Fibroblast of lung (primary cell): ENCODE results near the gene ACCS. TPM values are rescaled to one million over a fixed set of nuclear protein-coding genes. Genes with fewer than 3 reads are reported as not detected.

ENCODE experiments used
- DNase-seq, 2 donors: peaks; one replicate each; pipeline versions ENCODE4 v3.0.0 to v3.0.0-alpha.2; 2010; ENCODE audit warnings: low read depth in 2 of 2
- H2AFZ ChIP-seq: 2 replicates; pipeline ENCODE4 v1.5.1; 2012; ENCODE audit warnings: low read length, control low read depth, inconsistent platforms
- H3K27ac ChIP-seq: 2 replicates; pipeline ENCODE4 v1.5.1; 2011; ENCODE audit warnings: low read length, control low read depth; ENCODE audit not compliant: insufficient read depth
- H3K27me3 ChIP-seq: 2 replicates; pipeline ENCODE4 v1.5.1; 2011; ENCODE audit warnings: mild to moderate bottlenecking, low read length; ENCODE audit not compliant: control insufficient read depth, insufficient read depth
- H3K36me3 ChIP-seq: 2 replicates; pipeline ENCODE4 v1.5.1; 2011; ENCODE audit warnings: low read length; ENCODE audit not compliant: control insufficient read depth, insufficient read depth
- H3K4me1 ChIP-seq: 2 replicates; pipeline ENCODE4 v1.5.1; 2011; ENCODE audit warnings: low read length; ENCODE audit not compliant: control insufficient read depth, insufficient read depth; ENCODE audit errors: extremely low read depth
- H3K4me2 ChIP-seq: 2 replicates; pipeline ENCODE4 v1.5.1; 2011; ENCODE audit warnings: low read length, control low read depth; ENCODE audit not compliant: insufficient read depth; ENCODE audit errors: extremely low read depth
- H3K4me3 ChIP-seq, 4 experiments: fragments of 200-600 bp in 1 of 4; sonication (generic) in 1 of 4; replicated peaks in 1 of 4; 2 replicates each; pipeline ENCODE4 v1.5.1; 2011 to 2016; ENCODE audit warnings: low read length in 4 of 4, low read depth in 3 of 4, mild to moderate bottlenecking in 3 of 4, control low read depth in 2 of 4, inconsistent platforms in 1 of 4, mixed read lengths in 1 of 4; ENCODE audit not compliant: insufficient read depth in 1 of 4; ENCODE audit errors: control extremely low read depth in 1 of 4
- H3K79me2 ChIP-seq: 2 replicates; pipeline ENCODE4 v1.5.1; 2012; ENCODE audit warnings: mild to moderate bottlenecking, low read length, inconsistent platforms; ENCODE audit not compliant: control insufficient read depth, insufficient read depth
- H3K9ac ChIP-seq: 2 replicates; pipeline ENCODE4 v1.5.1; 2011; ENCODE audit warnings: mild to moderate bottlenecking, low read length, control low read depth; ENCODE audit not compliant: insufficient read depth
- H3K9me3 ChIP-seq: 2 replicates; pipeline ENCODE4 v1.5.1; 2012; ENCODE audit warnings: low read depth, low read length; ENCODE audit not compliant: control insufficient read depth, insufficient read depth
- H4K20me1 ChIP-seq: 2 replicates; pipeline ENCODE4 v1.5.1; 2011; ENCODE audit warnings: low read length; ENCODE audit not compliant: control insufficient read depth, insufficient read depth; ENCODE audit errors: extremely low read depth
- CTCF ChIP-seq, 2 donors: IDR thresholded peaks in 1 of 2; conservative IDR thresholded peaks in 1 of 2; 1 replicate in 1 of 2; 2 replicates in 1 of 2; pipeline ENCODE4 v1.5.1; 2011 to 2012; ENCODE audit warnings: low read length in 2 of 2, control low read depth in 1 of 2, inconsistent platforms in 1 of 2, low read depth in 1 of 2, mild to moderate bottlenecking in 1 of 2
- EZH2 ChIP-seq: IDR thresholded peaks from 2 replicates; pipeline ENCODE4 v1.5.1; 2012; ENCODE audit warnings: low read length, control low read depth, mild to moderate bottlenecking; ENCODE audit errors: missing control alignments
- polyA plus RNA-seq, 2 donors: library from polyadenylated mRNA; depleted of rRNA in 1 of 2; stranded (reverse) in 1 of 2; unstranded in 1 of 2; fragments of >200 nt; gene quantifications; 2 replicates each; pipeline ENCODE4 v1.2.1, GENCODE V29; 2011 to 2012; ENCODE audit warnings: missing spikeins in 1 of 2
- total RNA-seq: library from RNA; depleted of rRNA; stranded (reverse); fragments of >200 nt; gene quantifications from 2 replicates; pipeline ENCODE4 v1.2.1, GENCODE V29; 2014

ACCS gene
- total and polyA plus RNA-seq, 2 donors (not counting 1 experiment from before 2014, with no cell fraction given) = 13.7 to 14.2 TPM

- Histone ChIP-seq H3K79me2 (no peaks in the 10 kb centered on the region), H3K4me3 (peak overlapping the region in 2 of 4 experiments; percentile 78 to 84), H3K27ac (no peak overlapping the region), H3K9me3 (no peaks in the 10 kb centered on the region), H3K9ac (no peak overlapping the region), H3K27me3 (no peaks in the 10 kb centered on the region), H4K20me1 (no peaks in the 10 kb centered on the region), H3K4me1 (no peaks in the 10 kb centered on the region), H3K36me3 (no peaks in the 10 kb centered on the region), H2AFZ (no peak overlapping the region), H3K4me2 (peak overlapping the region; percentile 80)
- TF ChIP-seq EZH2 (no peak), CTCF (conservative IDR thresholded peaks at IDR 0.05 in 1 of 2, IDR thresholded peaks at IDR 0.05 in 1 of 2; ENCODE audit: low read depth in 1 of 2, low read length in 2 of 2) (no peak)
- no peak for DNase-seq
Observed at GRCh38 chr11:44067266-44067665, 1.2 kb downstream of the ACCS start.

GRCh38 chr11:44068180-44068579 is 2.1 kb downstream of the ACCS start:
- no peak overlapping the region for H3K4me2 ChIP-seq
- TF ChIP-seq EZH2 (no peak), CTCF (conservative IDR thresholded peaks at IDR 0.05 in 1 of 2, IDR thresholded peaks at IDR 0.05 in 1 of 2; ENCODE audit: low read depth in 1 of 2, low read length in 2 of 2) (no peak)
- H3K4me3 ChIP-seq = no peak overlapping the region
- no peak overlapping the region for H3K27ac ChIP-seq
- H3K79me2 ChIP-seq = no peaks in the 10 kb centered on the region
- DNase-seq = no peak
- no peaks in the 10 kb centered on the region for H3K27me3 ChIP-seq
- H3K4me1 ChIP-seq = no peaks in the 10 kb centered on the region
- H2AFZ ChIP-seq = no peak overlapping the region
- H3K36me3 ChIP-seq = no peaks in the 10 kb centered on the region
- H4K20me1 ChIP-seq = no peaks in the 10 kb centered on the region
- no peaks in the 10 kb centered on the region for H3K9me3 ChIP-seq
- H3K9ac ChIP-seq = no peak overlapping the region

GRCh38 chr11:44071157-44071556 is 5.1 kb downstream of the ACCS start:
- Histone ChIP-seq H3K27ac (no peak overlapping the region), H3K9me3 (no peaks in the 10 kb centered on the region), H3K36me3 (peaks cover 1% of the 10 kb centered on the region), H3K4me2 (no peak overlapping the region), H3K4me3 (no peak overlapping the region), H3K27me3 (no peaks in the 10 kb centered on the region), H3K79me2 (no peaks in the 10 kb centered on the region), H3K9ac (no peak overlapping the region), H4K20me1 (no peaks in the 10 kb centered on the region), H3K4me1 (no peaks in the 10 kb centered on the region), H2AFZ (no peak overlapping the region)
- TF ChIP-seq CTCF (conservative IDR thresholded peaks at IDR 0.05 in 1 of 2, IDR thresholded peaks at IDR 0.05 in 1 of 2; ENCODE audit: low read depth in 1 of 2, low read length in 2 of 2) (no peak), EZH2 (no peak)
- DNase-seq = no peak
